C4-2B (cell line): ENCODE data around the gene RTEL1.
A peak's percentile ranks its signal among the peaks of the same experiment; 100 is the strongest.

Experiments used
- ZFX ChIP-seq: fragments of 450-650 bp; IDR thresholded peaks from 2 replicates; pipeline ENCODE4 v1.6.1; 2017
- TF ChIP-seq, protein P1 (sequence below): fragments of 450-650 bp; conservative IDR thresholded peaks from 2 replicates; pipeline ENCODE4 v1.5.1; 2017; ENCODE audit warnings: mild to moderate bottlenecking

DNA sequence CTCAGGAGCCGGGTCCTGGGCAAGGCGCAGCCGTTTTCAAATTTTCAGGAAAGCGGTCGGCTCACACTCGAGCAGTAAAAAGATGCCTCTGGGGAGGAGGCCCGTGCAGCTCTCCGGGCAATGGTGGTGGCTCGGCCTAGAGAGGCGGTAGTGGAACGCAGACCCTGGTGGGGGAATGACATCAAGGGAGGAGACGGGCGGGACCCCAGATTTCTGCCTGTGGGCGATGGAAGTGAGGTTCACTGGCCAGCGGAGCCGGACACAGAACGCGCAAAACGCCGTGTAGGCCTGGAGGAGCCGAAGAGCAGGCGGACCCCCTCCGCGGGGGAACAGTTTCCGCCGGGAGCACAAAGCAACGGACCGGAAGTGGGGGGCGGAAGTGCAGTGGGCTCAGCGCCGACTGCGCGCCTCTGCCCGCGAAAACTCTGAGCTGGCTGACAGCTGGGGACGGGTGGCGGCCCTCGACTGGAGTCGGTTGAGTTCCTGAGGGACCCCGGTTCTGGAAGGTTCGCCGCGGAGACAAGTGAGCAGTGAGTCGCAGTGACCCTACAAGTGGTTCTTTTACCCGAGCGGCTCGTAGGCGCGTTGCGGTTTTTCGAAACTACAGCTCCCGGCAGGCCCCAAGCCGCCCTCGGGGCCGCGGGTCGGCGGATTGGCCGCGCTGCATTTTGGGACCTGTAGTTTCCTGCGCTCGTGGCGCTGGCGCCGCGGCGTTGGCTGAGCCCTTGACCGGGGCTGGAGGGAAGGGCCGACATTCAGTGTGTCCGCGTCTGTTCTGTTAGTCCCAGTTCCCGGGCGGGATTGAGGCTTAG lies at the start of gene RTEL1:
- TF ChIP-seq, protein P1, sequence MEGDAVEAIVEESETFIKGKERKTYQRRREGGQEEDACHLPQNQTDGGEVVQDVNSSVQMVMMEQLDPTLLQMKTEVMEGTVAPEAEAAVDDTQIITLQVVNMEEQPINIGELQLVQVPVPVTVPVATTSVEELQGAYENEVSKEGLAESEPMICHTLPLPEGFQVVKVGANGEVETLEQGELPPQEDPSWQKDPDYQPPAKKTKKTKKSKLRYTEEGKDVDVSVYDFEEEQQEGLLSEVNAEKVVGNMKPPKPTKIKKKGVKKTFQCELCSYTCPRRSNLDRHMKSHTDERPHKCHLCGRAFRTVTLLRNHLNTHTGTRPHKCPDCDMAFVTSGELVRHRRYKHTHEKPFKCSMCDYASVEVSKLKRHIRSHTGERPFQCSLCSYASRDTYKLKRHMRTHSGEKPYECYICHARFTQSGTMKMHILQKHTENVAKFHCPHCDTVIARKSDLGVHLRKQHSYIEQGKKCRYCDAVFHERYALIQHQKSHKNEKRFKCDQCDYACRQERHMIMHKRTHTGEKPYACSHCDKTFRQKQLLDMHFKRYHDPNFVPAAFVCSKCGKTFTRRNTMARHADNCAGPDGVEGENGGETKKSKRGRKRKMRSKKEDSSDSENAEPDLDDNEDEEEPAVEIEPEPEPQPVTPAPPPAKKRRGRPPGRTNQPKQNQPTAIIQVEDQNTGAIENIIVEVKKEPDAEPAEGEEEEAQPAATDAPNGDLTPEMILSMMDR = no peak
- peak; percentile 86; the same call in 1 of the 2 replicates for TF ChIP-seq ZFX
